Right kidney (tissue), 1 donor: Measurements from ENCODE around the gene KCNK4.
A peak's percentile ranks its signal among the peaks of the same experiment; 100 is the strongest.

ENCODE experiments used
- DNase-seq: peaks from one replicate; pipeline ENCODE4 v3.0.0-alpha.2; 2016

The KCNK4 gene

DNA sequence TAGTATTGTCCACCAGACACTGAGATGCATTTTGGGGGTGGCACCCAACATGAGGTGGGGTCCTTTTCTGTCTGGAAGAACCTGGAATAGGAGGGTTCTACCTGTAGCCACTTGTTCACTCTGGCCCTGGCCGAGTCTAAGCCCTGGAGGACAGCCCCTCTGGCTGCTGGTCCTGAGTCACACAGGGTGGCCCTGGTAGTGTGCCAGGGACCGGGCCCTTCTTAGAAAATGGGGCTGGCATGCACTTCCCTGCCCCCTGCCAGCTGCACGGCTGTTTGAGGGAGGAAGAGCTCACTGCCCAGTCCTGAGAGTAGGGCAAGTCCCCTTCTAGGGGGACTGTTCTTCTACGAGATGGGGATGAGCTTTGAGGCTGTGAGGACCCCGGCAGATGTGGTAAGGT is 37.6 kb upstream of the KCNK4 start:
- no peak for DNase-seq

DNA sequence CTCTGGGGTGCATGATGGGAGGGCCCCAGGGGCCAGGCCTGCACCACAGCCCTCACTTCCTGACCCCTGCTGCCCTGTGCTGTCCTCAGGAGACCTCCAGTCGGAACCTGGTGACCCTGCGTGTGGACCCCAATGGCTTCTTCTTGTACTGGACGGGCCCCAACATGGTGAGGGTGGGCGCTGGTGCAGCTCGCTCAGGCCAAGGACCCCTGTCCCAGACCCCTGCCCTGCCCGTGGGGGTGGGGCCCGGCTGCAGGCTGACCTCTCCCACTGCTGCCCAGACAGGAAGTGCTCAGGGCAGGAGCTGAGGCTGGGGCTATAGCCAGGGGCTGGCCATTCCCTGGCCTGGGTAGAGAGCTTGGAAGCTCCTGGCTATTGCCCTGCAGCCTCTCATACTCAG is 36.8 kb upstream of the KCNK4 start:
- DNase-seq, result no peak

DNA sequence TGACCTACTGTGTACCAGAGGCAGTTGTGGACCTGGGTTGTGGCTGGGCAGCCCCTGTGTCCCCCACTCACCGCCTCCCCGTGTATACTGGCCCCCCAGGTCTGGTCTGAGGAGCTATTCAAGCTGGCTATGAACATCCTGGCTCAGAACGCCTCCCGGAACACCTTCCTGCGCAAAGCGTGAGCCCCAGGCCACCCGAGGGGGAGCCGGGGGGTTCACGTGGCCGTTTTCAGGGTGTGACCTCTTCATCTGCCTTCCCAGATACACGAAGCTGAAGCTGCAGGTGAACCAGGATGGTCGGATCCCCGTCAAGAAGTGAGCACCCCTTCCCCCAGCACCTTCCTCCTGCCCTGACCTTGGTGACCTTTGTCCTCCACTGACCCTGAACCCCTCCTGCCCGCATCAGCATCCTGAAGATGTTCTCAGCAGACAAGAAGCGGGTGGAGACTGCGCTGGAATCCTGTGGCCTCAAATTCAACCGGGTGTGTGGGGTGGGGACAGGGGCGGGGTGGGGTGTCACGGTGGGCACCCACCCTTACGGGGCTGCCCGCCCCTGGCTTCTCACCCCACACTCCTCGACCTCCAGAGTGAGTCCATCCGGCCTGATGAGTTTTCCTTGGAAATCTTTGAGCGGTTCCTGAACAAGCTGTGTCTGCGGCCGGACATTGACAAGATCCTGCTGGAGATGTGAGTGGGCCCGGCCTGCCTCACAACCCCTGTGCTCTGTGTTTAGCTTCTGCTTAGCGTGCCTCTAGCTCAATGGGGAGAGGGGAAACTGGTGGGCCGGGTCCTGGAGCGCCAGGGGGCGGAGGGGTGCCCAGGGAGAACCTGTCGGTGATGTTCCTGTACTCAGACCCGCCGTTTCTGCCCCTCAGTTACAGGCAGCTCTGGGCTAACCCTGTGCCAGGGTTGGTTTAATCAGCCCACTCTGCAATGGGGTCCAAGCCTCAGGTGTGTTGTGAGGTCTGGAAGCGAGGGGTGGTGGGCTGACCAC is 35.7 kb upstream of the KCNK4 start:
- no peak for DNase-seq

DNA sequence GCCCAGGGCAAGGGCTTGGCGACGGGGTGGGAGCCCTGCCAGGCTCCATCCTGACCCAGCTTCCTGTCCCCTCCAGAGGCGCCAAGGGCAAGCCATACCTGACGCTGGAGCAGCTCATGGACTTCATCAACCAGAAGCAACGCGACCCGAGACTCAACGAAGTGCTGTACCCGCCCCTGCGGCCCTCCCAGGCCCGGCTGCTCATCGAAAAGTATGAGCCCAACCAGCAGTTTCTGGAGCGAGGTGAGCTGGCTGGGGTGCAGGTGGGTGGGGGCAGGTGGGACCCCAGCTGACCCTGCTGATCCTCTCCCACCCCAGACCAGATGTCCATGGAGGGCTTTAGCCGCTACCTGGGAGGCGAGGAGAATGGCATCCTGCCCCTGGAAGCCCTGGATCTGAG is 34.8 kb upstream of the KCNK4 start:
- DNase-seq, result no peak

DNA sequence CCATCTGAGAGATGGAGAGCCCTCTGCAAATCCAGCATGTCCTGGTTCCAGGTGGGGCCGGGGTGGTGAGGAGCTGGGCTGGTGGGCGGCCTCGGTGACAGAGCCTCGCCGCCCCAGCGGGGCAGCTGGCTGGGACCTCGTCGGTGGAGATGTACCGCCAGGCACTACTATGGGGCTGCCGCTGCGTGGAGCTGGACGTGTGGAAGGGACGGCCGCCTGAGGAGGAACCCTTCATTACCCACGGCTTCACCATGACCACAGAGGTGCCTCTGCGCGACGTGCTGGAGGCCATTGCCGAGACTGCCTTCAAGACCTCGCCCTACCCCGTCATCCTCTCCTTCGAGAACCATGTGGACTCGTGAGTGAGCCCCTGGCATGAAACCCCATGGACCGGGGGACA is 32.7 kb upstream of the KCNK4 start:
- no peak for DNase-seq

DNA sequence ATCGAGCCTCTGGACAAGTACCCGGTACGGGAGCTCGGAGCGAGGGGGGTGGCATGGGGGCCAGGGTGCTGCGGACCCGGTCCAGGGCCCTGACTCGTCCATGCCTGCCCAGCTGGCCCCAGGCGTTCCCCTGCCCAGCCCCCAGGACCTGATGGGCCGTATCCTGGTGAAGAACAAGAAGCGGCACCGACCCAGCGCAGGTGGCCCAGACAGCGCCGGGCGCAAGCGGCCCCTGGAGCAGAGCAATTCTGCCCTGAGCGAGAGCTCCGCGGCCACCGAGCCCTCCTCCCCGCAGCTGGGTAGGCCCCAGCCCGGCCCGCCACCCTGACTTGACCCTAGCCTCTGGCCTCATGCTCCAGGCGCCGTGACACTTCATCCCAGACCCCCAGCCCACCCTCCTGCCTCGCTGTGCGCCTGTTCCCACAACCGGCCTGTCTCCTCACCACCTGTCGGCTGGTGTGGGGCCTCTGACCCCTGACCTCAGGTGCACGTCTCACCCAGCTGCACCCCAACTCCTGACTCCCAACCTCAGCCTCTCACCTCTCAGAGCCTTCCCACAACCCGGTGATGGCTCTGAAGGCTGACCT is 32.1 kb upstream of the KCNK4 start:
- no peak for DNase-seq

DNA sequence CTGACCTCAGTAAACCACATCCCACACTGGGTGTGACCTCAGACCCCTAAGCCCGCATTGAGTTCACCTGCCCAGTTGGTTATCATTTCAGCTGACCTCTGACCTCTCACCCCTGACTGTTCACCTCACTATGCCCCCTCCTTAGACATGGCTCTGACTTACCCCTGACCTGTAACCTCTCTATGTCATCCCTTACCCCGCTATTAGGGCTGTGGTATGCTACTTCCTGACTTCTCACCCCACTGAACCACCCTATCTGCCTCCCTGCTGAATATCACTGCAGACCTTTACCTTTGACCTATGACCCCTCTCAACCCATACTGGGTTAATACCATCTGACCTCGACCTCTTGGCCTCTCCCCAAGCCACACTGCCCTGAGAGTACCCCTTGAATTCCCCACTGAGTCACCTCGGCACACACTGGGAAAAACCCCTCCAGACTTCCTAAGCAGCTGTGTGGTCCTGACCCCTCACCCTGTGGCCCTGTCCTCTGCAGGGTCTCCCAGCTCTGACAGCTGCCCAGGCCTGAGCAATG is 31.5 kb upstream of the KCNK4 start:
- DNase-seq, result no peak

DNA sequence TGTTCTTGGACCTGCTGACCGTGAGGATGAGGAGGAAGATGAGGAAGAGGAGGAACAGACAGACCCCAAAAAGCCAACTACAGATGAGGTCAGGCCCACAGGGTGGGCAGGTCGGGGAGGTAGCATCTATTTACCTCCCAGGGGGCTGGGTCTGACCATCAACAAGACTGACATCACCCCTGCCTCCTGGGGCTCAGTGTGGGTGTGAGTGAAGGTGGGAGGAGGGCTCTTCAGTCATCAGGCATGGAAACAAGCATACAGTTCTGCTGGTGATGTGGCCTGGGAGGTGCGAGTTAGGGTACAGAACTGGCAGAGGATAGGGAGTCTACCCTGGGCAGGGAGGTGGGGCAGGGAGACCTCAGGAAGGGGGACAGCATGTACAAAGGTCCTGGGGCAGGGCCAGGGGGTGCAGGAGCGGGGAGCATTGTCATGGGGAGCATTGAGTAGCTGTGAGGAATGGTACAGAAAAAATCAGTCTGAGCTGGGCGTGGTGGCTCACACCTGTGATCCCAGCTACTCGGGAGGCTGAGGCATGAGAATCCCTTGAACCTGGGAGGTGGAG is 30.9 kb upstream of the KCNK4 start:
- DNase-seq, result no peak

DNA sequence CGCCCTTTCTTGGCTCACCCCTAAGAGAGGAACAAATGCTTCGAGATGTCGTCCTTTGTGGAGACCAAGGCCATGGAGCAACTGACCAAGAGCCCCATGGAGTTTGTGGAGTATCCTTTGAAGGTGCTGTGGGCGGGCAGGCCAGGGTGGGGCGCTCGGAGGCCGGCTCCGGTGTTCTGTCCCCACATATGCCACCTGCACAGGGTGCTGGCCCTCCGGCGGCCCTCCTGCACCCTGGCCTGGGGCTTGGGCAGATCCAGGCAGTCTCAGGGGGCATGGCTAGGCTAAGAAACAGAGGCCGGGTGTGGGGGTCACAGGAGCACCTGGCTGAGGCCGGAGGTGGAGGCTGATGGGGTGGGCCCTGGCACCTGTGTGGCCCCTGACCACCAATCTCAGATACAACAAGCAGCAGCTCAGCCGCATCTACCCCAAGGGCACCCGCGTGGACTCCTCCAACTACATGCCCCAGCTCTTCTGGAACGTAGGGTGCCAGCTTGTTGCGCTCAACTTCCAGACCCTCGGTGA is 29.5 kb upstream of the KCNK4 start:
- no peak for DNase-seq

DNA sequence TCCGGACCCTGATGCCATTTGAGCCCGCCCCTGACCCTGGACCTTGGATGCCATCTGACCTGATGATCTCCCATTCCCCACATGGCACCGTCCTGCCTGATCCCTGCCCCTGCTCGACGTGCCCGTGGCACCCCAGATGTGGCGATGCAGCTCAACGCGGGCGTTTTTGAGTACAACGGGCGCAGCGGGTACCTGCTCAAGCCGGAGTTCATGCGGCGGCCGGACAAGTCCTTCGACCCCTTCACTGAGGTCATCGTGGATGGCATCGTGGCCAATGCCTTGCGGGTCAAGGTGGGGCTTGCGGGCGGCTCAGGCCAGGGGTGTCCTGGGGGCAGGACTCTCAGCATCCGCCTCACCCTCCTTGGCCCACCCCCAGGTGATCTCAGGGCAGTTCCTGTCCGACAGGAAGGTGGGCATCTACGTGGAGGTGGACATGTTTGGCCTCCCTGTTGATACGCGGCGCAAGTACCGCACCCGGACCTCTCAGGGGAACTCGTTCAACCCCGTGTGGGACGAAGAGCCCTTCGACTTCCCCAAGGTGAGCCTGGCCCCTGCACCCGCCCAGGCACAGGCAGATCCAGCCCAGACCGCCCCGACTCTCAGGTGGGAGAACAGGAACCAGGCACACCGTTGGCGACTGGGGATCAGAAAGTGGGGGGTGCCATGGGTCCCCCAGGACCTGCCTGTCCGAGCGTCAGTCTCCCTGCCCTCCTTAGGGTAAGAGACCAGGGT is 28.7 kb upstream of the KCNK4 start:
- no peak for DNase-seq

DNA sequence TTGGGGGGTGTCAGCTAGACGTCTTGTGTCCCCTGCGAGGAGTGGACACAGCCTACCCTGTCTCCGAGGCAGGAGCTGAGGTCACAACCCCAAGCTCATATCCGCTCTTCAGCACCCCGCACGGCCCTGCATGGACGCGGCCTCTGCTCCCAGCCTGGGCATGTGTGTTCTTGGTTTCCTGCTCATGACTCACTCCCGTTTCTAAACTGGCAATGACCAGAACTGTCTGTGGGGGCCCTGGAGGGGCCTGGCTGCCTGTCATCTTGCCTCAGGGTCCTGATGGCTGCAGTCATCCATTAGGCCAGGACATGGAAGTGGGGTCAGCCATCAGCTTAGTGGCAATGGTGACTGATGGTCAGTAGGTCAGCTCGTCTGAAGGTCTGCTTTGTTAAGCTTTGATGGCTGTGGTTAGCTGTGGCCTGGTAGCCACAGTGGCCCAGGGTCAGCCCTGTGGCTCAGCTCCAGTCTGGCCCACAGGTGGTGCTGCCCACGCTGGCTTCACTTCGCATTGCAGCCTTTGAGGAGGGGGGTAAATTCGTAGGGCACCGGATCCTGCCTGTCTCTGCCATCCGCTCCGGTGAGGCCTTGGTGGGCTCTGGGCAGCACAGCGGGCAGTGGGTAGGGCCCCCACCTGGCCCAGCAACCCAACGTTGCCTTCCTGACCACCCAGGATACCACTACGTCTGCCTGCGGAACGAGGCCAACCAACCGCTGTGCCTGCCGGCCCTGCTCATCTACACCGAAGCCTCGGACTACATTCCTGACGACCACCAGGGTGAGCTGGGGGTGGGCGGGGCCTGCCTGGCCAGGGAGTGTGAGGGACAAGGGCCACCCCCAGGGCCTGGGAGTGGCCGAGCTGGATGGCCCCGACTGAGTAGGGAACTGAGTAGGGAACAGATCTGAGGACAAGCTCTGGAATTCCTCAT is 27.8 kb upstream of the KCNK4 start:
- DNase-seq, result peak; percentile 41

DNA sequence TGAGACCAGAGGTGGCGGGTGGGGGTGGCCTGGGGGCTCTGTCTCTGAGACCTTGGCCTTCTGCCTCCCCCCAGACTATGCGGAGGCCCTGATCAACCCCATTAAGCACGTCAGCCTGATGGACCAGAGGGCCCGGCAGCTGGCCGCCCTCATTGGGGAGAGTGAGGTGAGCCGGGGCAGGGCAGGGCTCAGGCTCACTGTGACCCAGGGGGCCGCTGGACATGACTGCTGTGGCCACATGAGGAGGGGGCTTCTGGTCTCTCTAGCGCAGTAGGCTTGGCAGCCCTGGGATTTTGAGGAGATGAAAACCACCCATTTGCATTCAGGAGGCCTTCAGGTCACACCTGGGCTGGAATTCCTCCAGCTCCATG is 27.2 kb upstream of the KCNK4 start:
- DNase-seq, result no peak

DNA sequence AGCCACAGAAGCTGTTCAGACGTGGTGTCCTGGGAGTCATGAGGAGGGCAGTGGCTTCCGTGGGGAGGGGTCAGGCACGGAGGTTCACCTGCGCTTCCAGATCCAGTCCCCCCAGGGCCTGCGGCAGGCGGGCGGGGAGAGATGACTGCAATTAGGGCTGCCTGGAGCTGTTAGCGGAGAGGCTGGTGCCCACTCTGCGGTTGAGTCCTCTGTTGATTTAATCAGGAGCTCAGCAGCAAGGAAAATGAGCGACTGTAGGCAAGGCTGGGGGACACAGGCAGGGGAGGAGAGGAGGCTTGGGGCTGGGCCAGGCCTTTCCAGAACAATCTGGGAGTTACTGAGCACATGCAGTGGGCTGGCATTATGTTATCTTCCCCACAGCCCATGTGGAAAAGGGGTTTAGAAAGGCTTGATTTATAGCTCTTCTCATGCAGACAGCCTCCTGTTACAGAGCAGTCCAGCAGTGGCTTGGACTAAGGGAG is 26.7 kb upstream of the KCNK4 start:
- no peak for DNase-seq

DNA sequence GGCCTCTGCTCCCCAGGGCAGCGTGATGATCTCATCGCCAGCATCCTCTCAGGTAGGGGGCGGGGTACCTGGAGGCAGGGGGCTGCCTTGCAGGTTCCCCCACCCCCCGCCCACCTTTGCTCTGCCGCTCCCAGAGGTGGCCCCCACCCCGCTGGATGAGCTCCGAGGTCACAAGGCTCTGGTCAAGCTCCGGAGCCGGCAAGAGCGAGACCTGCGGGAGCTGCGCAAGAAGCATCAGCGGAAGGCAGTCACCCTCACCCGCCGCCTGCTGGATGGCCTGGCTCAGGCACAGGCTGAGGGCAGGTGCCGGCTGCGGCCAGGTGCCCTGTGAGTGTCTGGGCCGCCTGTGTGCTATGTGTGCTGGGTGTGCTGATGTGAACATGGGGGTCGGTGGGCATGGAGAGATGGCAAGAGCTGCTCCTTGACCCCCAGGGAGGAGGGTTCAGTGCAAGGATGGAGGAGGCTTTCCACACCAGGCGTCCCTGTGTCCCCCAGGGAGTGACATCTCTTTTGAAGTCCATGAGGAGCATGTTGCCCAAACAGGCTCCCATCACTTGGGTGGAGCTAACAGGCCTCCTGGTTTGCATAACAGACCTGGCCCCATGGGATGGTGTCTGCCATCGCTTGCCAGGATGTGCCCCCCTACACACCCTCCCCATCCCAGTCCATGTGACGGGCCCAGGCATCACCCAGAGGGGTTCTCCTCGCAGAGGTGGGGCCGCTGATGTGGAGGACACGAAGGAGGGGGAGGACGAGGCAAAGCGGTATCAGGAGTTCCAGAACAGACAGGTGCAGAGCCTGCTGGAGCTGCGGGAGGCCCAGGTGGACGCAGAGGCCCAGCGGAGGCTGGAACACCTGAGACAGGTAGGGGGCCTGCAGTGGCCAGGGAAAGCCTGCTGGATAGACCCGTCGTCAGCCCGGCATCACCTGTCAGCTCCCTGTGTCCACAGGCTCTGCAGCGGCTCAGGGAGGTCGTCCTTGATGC is 25.6 kb upstream of the KCNK4 start:
- DNase-seq, result no peak

DNA sequence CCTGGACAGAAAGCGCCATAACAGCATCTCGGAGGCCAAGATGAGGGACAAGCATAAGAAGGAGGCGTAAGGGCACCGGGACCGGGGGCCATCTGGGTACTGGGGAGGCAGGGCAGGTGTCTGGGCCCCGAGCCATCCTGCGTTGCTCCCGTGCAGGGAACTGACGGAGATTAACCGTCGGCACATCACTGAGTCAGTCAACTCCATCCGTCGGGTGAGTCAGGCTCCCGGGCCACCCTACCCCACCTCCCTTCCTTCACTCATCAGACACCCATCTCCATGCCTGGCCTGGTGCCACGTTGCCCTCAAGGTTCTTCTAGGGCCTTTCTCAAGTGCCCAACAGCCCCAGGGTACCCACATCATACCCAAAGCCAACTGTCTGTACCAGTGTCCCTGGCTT is 24.8 kb upstream of the KCNK4 start:
- no peak for DNase-seq

DNA sequence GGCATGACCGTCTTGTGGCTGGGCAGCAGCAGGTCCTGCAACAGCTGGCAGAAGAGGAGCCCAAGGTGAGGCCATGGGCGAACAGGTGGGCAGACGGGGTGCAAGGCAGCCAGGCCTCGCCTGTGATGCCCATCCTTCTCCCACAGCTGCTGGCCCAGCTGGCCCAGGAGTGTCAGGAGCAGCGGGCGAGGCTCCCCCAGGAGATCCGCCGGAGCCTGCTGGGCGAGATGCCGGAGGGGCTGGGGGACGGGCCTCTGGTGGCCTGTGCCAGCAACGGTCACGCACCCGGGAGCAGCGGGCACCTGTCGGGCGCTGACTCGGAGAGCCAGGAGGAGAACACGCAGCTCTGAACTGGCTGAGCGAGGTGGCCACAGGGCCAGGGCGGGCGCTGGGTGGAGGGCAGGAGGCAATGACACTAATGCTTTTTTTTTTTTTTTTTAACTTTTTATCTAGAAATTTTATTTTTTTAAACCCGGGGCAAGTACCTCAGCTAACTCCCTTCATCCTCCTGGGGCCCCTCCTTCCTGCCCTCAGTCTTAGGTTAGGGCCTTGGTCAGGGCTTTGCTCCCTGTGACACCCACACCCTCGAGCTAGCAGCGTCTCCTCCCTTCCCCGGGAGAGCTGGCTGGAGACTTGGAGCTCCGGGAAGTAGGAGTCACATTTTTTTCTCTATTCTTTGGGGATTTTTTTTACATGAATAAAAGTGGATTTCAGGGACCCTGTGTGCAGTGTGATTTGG is 23.7 kb upstream of the KCNK4 start:
- no peak for DNase-seq

DNA sequence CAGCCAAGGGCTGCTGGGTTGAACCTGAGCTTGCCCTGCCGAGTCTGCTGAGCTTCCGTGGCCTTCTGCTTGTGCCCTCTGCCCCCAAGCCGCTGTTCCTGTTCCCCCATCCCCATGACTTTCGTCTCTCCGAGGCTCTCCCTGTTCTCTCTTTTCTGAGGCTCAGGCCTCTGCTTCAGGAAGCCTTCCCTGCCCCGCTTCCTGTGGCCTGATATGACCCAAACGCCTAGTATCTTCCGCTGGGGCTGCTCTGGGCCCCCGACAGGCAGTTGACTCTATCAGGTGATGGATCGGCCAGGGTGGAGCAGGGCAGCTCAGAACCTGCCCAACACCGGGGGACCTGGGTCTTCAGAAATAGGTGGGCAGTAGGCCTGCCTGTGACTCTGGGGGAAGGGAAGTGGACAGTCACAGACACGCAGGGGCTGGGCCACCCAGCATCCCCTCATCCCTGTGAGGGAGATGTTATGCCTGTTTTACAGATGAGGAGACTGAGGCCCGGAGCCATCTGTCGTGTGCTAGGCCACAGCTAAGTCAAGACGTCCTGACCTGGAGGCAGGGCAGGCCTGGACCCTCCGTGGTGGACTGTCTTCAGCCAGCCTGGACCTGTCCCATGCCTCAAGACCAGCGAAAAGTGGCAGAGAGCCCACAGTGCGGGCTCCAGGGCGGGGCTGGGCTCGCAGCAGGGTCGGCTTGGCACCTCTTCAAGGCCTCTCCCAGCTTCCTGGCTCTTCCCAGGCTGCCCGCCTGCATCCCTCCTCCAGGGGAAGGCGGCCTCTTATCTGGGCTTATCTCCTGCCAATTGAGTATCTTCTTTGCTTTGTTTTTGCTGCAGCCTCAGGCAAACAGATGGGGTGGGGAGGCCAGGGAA is 22.8 kb upstream of the KCNK4 start:
- DNase-seq, result no peak

DNA sequence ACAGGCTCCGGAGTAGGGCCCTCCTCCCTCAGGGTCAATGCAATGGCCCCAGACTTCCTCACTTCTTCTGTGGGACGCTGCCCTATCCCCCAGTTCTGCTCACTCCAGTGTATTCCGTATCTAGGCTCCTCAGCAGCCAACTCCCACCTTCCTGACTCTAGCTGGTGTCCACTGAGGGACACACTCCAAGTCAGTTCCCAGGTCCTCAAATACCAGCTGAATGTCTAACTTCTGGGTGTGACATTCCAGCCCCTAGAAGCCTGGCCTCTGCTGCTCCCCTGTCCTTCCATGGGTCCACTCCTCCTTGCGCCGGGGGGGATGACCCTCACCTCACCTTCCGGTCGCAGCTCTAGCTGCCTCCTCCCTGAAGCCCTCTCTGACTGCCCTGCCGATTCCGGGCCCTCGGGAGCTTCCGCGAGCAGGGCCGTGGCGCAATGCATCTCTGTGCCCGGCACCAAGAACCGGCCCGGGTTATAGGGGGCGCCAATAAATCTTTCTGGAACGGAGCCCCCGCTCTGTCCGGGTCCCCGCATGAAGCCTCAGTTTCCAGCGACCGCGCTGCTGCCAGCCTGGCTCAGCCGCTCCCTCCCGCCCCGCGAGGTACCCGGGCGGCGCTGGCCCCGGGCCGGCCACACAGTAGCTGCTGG is 22.1 kb upstream of the KCNK4 start:
- DNase-seq, result peak; percentile 37
